Measurements from ENCODE around the gene UBL7.
A peak's percentile ranks its signal among the peaks of the same experiment; 100 is the strongest.
"Not testable (repeated sequence)": the region's sequence is repeated elsewhere in the genome, so short reads cannot be mapped to it uniquely, and the experiment has no call there.

The UBL7 gene

DNA sequence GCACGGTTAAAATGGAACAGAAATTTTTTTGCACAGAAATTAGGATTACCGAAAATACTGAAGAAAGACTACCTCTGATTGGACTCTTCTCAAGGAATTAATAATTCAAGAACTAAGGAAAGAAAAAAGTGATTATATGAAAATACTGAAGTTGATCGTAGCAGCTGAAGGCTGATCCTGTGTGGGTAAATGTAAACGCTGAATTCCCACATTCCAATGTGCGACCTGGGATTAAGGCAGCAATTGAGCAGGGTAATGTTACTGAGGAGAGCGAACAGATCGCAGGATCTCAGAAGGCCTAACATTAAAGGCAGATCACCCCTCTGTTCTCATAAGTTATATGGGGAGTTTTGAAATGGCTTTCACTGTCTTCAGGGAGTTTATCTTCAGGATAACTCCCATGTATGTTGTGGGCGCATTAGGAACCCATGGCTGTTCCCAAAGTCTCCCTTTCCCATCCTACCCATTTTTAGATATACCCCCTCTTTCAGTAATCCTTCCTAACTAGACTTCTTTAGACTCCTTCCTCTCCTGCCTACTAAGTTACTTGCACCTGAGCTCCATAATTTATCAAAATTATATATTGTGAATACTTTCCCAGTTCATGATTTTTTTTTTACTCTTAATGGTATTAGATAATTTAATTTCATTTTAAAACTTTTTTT, 1.0 kb upstream of the UBL7 start:
- no peak for DNase-seq

DNA sequence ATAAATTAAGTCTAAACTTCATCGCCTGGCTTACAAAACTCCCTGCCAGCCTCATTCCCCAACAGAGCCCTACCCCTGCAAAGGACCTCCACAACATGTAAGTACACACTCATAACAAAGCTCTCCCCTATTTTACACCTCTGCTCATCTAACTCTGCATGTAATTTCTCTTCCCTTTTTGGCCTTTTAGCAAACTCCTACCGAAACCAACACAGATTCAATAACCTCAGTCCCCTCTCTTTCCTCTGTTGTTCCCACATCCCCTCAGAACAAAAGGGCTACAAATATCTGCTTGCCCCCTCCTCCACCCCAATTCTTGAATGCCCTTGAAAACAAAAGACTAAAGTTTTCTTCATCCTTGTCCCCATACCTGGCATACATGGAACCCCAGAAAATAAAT, 662 bp downstream of the UBL7 start:
- no peak for DNase-seq

DNA sequence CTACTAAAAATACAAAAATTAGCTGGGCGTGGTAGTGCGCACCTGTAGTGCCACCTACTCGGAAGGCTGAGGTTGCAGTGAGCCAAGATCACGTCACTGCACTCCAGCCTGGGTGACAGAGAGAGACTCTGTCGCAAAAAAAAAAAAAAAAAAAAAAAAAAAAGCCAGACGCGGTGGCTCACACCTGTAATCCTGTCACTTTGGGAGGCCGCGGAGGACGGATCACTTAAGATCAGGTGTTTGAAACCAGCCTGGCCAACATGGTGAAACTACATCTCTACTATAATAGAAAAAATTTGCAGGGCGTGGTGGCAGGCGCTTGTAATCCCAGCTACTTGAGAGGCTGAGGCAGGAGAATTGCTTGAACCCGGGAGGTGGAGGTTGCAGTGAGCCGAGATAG, 1.2 kb downstream of the UBL7 start:
- not testable (repeated sequence) for DNase-seq

DNA sequence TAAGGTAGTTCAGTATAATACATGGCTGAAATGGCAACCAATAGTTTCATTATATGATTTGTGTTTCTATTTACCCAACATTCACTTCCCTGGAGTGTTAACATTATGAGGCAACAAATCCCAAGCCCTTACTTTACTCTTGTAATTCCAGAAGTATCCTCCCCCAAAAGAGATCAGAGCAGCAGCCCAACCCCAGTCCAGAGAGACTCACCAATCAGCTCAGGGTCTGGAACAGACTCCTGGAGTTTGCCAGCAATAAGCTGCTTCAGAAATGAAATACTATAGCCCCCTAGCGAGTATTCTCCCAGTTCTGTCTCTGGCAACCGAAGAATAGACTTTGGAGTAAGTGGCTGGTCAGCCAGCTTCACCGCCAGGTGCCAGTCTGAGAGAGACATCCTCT, 2.5 kb downstream of the UBL7 start:
- DNase-seq: no peak

DNA sequence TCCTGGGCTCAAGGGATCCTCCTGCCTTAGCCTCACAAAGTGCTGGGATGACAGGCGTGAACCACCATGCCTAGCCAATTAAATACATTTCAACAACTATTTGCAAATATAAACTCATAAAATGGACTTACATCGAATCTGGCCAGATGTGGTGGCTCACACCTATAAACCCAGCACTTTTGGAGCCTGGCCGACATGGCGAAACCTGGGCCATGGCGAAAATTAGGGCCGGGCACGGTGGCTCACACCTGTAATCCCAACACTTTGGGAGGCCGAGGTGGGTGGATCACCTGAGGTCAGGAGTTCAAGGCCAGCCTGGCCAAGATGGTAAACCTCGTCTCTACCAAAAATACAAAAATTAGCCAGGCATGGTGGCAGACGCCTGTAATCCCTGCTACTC, 3.9 kb downstream of the UBL7 start:
- DNase-seq: not testable (repeated sequence)

DNA sequence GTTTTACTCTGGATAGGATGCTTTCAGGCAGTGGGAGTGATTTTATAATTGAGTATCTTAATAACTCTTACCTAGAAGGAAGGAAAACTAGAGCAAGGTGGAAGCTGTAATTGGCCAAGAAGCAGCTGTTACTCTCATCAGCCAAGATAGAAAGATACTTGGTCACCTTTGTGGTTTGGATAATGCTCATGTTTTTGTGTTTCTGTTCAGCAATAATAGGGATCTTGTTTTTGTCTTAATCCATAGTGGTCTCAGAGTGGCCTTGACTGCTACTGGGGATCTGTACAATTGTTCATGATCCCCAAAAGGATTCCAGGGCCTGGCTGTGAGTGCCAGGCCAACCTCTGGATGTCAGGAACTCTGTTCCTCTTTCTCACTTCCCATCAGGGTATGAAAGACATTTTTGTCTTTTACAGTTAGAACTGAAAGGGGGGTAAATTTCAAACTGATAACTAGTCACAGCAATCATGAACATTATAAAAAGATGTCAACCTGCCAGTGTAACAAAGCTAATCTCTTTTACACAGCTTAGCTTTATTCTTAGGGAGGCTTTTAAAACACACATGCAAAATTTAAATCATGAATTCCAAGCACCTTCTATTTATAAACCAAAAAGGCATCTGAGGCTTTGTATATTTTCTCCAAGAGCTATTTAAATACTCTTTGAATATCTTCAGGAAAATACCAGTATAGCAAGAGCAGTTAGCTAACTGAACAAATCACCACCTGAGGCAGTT, 6.0 kb downstream of the UBL7 start:
- no peak for DNase-seq

DNA sequence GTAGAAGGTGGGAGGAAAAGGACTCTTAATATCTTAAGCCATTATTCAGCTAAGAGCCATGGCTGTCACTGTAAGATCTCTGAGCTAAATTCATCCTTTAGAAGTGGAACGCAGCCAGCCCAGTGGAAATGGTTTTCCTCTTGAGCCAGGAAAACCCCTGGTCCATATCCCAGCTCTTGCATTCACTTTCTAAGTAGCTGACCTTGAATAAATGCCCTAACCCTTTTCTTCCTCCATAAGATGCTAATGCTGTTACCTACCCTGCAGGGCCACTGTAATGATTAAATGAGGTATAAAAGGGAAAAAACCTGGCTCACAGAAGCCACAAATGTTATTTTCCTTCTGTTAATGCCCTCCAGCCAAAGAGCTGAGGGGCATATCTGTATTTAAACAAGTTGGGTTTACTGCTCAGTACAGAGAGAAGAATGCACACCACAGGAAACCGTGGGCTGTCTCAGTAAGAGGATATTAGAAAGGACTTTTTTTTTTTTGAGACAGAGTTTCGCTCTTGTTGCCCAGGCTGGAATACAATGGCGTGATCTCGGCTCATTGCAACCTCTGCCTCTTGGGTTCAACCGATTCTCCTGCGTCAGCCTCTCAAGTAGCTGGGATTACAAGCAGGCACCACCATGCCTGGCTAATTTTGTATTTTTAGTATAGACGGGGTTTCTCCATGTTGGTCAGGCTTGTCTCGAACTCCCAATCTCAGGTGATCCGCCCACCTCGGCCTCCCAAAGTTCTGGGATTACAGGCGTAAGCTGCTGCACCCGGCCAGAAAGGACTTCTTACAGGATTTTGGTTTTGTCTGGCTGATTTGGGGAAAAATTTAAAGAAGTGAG, 6.8 kb downstream of the UBL7 start:
- DNase-seq: no peak

DNA sequence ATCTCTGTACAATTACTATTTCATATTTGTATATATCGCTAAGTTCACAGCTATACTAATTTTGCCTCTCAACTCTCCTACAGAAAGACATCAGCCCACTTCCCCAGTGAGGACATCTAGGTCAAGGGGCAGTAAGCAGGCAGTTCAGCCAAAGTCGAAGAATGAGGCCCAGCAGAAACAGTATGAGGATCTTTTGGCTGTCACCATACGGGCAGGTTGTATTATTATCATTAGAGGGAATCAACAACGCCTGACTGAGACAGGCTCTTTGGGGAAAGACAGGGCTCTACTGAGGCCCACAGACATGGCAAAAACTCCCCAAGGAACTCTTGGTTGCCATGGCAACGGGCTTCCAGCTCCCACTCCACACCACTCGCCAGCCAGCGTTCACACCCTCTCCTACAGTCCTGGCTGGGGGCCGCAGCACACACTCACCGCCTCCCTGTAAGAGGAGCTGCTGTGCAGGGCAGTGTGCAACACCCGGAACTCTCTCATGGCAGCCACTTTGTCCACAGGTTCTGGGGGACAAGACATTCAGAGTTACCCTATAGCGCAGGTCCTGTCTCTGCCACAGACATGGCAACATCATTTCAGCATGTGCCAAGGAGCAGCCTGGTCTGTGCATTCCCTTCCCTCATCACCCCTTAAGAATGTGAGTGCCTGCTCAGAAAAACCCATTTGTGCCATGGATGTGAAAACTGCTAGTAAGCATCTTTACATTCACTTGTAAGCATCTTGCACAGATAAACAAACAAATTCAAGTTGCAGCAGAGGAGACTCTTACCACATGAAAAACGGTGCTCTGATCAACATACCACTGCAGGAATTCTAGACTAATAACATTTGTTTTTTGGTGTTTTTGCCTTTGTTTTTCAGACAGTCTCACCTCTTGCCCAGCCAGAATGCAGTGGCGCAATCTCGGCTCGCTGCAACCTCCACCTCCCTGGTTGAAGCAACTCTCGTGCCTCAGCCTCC, 8.8 kb downstream of the UBL7 start:
- DNase-seq: peak; percentile 3

DNA sequence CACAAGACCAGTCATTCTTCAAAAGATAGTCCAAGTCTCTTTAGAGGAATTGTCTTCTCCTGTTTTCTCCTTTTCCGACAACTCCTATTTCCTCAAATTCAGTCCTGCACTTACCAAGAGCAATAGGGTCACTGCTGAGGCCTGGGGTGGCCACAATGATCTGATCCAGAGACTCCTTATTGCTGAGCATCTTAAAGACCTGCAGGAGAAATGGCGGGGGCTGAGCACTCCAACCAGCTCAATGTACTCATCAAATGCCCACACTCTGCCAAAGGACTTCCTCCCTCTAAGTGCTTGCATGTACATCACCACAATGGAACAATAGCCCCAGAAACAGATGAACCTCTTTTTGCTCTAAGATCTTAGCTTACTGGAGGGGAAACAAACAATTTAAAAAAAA, 9.6 kb downstream of the UBL7 start:
- DNase-seq: no peak

DNA sequence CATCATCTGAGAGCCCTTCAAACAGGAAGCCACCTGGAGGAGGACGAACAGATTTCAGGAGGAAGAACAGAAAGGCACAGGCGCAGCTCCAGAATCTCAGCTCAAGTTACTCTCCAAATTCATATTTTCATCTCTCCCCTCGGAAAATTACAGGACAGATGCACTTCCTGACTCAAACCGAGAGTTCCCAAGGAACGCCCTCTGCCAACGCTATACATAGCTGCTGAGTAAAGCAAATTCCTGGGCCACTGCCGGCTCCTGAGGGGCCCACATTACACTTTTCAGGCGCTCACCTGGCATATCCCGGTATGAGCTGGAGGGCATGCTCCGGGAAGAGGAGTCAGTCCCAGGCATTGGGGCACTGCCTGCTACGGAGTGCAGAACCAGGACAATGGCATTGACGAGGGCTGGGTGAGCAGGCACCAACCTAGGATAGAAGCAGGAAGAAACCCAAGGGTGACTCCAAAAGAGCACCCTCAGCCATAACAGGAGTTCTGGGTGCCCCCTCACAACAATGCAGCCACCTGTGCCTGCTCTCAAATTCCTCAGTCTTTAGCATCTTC, 11.2 kb downstream of the UBL7 start:
- no peak for DNase-seq

DNA sequence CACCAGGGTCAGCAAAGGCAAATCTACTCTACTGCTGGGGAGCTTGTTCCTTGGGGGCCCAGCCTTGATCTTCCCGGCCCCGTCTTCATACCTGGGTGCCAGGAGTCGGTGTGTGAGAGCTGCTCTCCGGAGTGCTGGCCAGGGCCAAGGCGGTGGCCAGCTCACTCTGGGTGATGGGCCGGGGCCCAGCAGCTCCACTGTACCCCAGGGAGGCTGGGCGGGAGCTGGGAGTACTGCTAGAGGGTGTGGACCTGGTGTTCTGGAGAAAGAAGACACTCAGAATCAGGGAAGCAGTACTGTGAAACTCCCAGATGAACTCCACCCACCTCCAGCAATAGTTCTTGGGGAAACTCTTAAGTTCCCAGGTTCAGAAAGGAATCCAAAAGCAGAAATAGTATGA, 11.9 kb downstream of the UBL7 start:
- DNase-seq: no peak

DNA sequence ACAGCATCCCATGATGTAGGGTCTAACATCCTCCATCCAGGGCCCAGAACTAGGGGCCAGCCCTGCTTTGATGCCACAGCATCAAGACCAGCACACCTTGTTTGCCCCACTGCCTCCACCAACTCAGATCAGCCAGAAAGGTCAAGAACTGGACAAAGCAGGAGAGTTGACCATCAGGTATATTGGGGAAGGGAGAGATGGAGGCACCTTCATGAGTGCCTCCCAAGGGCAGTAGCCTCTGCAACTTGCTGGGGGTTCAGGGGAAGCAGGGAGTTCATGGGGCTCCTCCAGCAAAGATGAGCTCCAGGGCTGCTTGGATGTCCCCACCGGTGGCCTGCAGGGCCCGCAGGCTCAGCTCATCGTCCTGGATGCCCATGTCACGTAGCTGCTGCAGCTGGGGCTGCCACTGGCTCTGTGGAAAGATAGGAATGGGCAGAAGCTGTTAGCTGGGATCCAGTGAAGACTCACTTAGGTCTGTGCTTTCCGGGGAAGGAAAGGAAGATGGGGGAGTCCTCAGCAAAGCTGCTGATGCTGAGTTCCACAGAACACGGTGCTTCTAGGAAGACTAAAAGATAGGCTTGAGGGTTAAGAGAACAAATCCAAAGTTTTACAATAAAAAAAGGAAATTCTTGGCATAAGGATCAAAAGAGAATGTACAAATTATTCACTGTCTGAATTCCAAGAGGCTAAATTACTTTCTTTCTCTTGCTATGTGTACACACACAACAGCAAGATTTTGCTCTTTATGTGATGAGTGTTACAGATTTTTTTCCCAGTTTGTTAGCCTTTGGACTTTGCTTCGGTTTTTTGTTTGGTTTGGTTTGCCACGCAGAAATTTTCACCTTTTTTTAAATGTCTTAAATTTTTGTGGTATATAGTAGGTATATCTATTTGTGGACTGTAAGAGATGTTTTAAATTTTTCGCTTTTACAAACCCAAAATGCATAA, 14.9 kb downstream of the UBL7 start:
- DNase-seq: no peak

DNA sequence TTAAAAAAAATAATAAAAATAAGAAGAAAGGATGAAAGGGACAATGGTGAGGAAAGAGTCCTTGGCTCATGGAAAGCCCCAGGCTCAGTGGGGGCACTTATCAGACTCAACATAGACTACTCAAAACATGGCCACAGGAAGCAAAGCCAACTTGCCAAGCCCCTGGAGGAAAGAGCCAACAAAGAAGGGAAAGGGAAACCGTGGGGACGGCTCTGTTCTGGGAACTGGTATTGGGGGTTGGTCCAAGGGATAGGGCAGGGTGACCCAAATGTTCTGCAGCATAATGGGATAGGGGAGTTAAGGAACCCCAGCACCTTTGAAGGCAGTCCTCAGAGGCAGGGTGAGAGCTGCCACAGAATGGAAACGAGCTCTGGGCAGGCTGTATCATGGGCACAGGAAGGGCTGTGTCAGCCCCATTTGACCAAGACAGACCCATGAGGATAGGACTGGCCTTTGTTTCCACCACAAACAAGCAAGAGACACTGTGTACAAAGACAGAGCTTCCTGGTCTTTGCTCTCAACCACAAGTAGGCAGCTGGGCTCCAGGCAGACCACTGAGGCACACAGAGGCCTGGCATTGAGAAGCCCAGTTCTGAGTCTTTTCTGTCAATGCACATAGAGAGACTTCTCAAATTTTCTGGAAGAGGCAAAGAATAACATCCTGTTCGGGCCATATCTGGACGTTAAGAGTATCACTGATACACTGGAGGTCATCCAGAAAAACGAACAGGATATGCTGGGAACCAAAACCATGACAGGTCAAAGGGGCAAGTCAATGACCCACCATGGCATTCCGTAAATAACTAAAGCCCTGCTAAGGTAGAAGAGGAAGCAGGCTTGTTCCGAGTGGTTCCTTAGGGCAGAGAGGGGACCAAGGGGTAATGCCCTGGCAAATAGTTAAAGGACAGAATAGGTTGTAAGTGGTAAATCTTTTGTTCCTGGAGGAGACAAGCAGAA, 16.6 kb downstream of the UBL7 start:
- no peak for DNase-seq

DNA sequence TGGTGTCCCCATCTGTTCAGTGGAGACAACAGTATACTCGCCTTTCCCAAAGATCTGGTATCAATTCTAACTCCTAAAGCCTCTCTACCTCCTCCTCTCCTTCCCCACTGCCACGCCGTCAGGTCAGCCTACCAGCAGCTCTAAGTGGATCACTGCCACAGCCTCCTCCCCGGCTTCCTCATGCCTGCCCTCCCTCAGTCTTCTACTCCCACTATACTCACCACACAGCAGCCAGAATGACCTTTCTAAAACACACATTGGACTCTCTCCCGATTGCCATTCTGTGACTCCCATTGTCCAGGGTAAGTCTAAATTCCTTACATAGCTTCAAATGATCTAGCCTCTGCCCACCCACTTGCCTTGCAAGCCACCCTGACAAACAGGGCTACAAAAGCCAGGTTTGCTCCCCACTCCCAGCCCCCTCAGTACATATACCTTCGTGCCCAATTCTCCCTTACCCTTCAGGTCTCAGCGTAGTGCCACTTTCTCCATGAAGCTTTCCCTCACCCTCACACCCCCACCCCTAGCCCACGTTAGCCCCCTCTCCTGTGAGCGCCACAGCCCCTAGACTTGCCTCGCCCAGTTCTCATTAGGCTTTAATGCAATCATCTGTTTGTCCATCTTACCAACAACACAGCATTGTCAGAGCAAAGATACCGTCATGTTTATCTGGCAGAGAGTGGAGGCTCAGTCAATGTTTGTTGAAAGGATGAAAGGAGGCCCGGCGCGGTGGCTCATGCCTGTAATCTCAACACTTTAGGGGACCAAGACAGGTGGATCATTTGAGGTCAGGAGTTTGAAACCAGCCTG, 17.7 kb downstream of the UBL7 start:
- no peak for DNase-seq

DNA sequence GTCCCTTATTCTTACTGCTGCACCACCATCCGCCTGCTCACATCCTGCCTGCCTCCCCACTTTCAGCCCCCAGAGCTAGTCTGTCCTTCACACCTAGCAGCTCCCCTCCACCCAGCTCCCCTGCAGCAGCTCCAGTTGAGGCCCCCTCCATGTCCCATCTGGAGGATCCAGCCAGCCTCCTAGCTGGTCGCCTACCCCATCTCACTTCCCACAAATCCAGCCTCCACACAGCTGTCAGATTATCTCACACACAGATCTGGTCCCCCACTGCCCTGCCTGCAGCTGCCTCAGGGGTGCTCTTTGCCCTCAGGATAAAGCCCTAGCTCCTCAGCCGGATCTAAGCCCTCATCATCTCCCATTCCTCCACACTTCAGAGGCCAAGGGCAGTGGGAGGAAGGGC, 18.4 kb downstream of the UBL7 start:
- DNase-seq: no peak

DNA sequence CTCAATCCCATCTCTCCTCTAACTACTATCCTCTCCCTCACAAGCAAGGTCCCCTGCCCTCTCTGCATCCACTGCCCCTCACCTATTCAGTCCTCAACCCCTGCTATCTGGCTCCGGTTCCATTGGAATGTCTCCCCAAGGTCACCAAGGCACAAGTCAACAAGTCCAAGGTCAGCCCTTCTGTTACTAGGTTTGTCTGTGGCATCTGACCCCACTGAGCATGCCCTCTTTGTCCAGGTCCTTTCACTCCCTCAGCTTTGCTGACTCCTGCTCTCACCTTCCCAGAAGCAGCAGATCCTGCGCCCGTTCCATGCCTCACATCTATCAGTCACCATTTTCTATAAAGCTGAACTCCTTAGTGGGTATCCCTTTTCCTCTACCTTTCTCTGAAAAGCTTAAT, 18.9 kb downstream of the UBL7 start:
- DNase-seq: no peak

DNA sequence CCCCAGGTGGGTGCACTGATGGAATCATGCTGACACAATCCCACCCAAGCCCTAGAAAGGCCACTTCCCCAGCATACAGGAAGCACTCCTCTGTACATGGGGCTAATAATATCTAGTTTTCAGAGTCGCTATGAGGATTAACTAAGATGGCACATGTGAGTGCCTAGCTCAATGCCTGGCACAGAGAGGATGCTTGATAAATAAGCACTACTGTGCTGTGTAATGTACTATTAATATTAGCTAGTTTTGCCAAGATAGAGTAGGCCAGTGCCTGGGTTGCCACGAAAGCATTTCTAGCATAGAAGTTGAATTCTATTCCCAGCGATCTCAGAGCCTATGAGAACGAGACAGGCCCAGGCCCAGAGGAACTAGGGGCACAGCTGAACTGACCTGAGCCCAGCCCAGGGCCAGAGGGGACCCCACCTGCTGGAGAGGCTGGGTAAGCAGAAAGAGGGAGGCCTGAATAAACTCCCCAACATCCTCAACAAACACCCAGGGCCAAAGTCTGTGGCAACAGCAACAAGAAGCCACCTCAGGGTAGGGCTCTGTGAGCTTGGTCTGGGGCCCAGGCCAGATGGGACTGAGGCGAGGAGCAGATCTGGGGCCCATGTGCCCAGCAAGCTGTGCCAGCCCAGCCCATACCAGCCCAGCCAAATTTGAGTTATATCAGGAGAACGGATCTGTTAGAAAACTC, 19.6 kb downstream of the UBL7 start:
- no peak for DNase-seq

DNA sequence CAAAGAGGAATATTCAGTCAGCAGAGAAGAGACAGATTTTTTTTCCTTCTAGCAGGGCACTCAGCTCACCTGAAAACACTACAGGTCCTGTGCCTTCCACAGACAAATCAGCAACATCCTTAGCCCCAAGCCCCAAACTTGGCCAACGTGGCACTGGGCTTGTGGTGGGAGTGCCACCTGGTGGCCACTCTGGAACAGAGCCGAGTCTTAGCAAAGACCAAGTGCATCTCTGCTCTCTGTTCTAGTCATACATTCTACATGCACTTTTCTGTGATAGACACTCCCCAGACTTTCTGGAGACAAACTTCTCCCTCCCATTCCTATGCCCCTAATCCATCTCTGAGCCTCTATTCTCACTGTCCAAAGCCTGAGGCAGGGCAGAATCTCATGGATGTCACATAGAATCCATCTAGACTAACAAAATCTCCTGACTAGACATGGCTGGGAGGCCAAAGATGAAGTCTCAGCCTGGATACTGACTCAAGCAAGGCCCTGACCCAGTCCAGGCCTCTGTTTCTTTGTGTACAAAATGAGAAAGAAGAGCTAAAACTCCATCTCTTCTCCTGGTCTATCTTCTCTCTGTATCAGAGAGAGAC, 22.1 kb downstream of the UBL7 start:
- peak; percentile 5 for DNase-seq
